Natural killer cell (primary cell): ENCODE data around the gene MCUR1. TPM values are rescaled to one million over a fixed set of nuclear protein-coding genes. Genes with fewer than 3 reads are reported as not detected.
"Not testable (repeated sequence)": the region's sequence is repeated elsewhere in the genome, so short reads cannot be mapped to it uniquely, and the experiment has no call there.

Source experiments
- ATAC-seq, 3 donors: fragments of 150-1000 bp in 2 of 3; fragments of 200-7000 bp in 1 of 3; cut with Tn5 transposase; 1 replicate in 1 of 3; 2 replicates in 2 of 3; pipeline ENCODE4 v1.10.0; 2021; ENCODE audit warnings: mild to moderate bottlenecking in 2 of 3, moderate library complexity in 2 of 3
- DNase-seq, 2 donors: peaks; one replicate each; pipeline versions ENCODE4 v3.0.0 to v3.0.0-alpha.2; 2013 to 2021; ENCODE audit warnings: mixed read lengths in 1 of 2
- H3K27ac ChIP-seq: one replicate; pipeline ENCODE4 v1.5.1; 2013; ENCODE audit warnings: mild to moderate bottlenecking, low read length
- H3K27me3 ChIP-seq: one replicate; pipeline ENCODE4 v1.6.1; 2013; ENCODE audit warnings: low read length; ENCODE audit not compliant: control insufficient read depth, insufficient read depth
- H3K36me3 ChIP-seq: one replicate; pipeline ENCODE4 v1.6.1; 2013; ENCODE audit warnings: low read length; ENCODE audit not compliant: control insufficient read depth, insufficient read depth
- H3K4me1 ChIP-seq: one replicate; pipeline ENCODE4 v1.6.1; 2013; ENCODE audit warnings: low read length; ENCODE audit not compliant: control insufficient read depth, insufficient read depth
- H3K4me3 ChIP-seq: one replicate; pipeline ENCODE4 v1.5.1; 2013; ENCODE audit warnings: low read length
- H3K9me3 ChIP-seq: one replicate; pipeline ENCODE4 v1.6.1; 2013; ENCODE audit warnings: low read length; ENCODE audit not compliant: control insufficient read depth, insufficient read depth
- H3K27ac Mint-ChIP-seq, 2 donors: one replicate each; pipeline ENCODE4 v1.8.0; 2022; ENCODE audit warnings: mild to moderate bottlenecking in 2 of 2, mixed read lengths in 2 of 2, moderate library complexity in 1 of 2
- H3K27me3 Mint-ChIP-seq, 2 donors: one replicate each; pipeline ENCODE4 v1.8.0; 2022; ENCODE audit warnings: low read depth in 2 of 2, mixed read lengths in 2 of 2
- H3K36me3 Mint-ChIP-seq: one replicate; pipeline ENCODE4 v1.8.0; 2022; ENCODE audit warnings: mixed read lengths
- H3K4me1 Mint-ChIP-seq, 2 donors: one replicate each; pipeline ENCODE4 v1.8.0; 2022; ENCODE audit warnings: mixed read lengths in 2 of 2
- H3K4me3 Mint-ChIP-seq: one replicate; pipeline ENCODE4 v1.8.0; 2022; ENCODE audit warnings: mild to moderate bottlenecking, moderate library complexity, mixed read lengths
- H3K9me3 Mint-ChIP-seq, 2 donors: one replicate each; pipeline ENCODE4 v1.8.0; 2022; ENCODE audit warnings: mixed read lengths in 2 of 2
- CTCF ChIP-seq: fragments of 200-600 bp; IDR thresholded peaks from one replicate; pipeline ENCODE4 v1.8.0; 2022; ENCODE audit warnings: antibody characterized with exemption
- WGBS: methylation state at CpG from one replicate; pipeline ENCODE4 v1.1.7; 2013; ENCODE audit warnings: missing lambda C conversion rate; ENCODE audit not compliant: insufficient coverage; 5-methylcytosine and 5-hydroxymethylcytosine counted together
- intact Hi-C: fragments of 100-400 bp; cut with micrococcal nuclease; formaldehyde crosslinking; loops from one replicate; pipeline ENCODE4 v1.14.2; 2022
- total RNA-seq, 4 donors: library from RNA; stranded (reverse); fragments of 120-200 nt in 1 of 4; gene quantifications; one replicate each; pipeline versions ENCODE4 v1.2.3 to v1.2.4, GENCODE V29; 2013 to 2022

MCUR1 gene
- total RNA-seq, 3 donors from 2014 or later (not counting 1 experiment from before 2014, with no cell fraction given) = 6.0 to 9.6 (median 7.9) TPM

- Mint-ChIP-seq H3K4me1 (no peaks in the 10 kb centered on the region), H3K36me3 (no peaks in the 10 kb centered on the region), H3K9me3 (no peaks in the 10 kb centered on the region), H3K27me3 (peaks cover 17 to 18% of the 10 kb centered on the region in 2 donors), H3K27ac (no peak overlapping the region), H3K4me3 (no peak overlapping the region)
- WGBS = 78% methylated on average over 6 of the region's 7 CpGs
- Histone ChIP-seq H3K4me3 (no peak overlapping the region), H3K27me3 (no peaks in the 10 kb centered on the region), H3K27ac (no peak overlapping the region), H3K36me3 (no peaks in the 10 kb centered on the region), H3K9me3 (no peaks in the 10 kb centered on the region), H3K4me1 (no peaks in the 10 kb centered on the region)
- ATAC-seq (no peak), DNase-seq (no peak)
- TF ChIP-seq CTCF = no peak
- intact Hi-C loops = no loop called here
Measured at GRCh38 chr6:13831615-13832014, 17.3 kb upstream of the MCUR1 start.

- no peak overlapping the region for H3K4me3 Mint-ChIP-seq
- no peaks in the 10 kb centered on the region for H3K36me3 Mint-ChIP-seq
- H3K27ac Mint-ChIP-seq = no peak overlapping the region
- H3K4me1 ChIP-seq = no peaks in the 10 kb centered on the region
- WGBS = 87% methylated on average over 3 of the region's 4 CpGs
- H3K9me3 ChIP-seq = no peaks in the 10 kb centered on the region
- no peaks in the 10 kb centered on the region for H3K27me3 ChIP-seq
- no peak for TF ChIP-seq CTCF
- no peaks in the 10 kb centered on the region for H3K4me1 Mint-ChIP-seq
- H3K36me3 ChIP-seq = no peaks in the 10 kb centered on the region
- DNase-seq (no peak), ATAC-seq (no peak)
- no peak overlapping the region for H3K27ac ChIP-seq
- no peak overlapping the region for H3K4me3 ChIP-seq
- no peaks in the 10 kb centered on the region for H3K9me3 Mint-ChIP-seq
- H3K27me3 Mint-ChIP-seq = peaks cover 17 to 18% of the 10 kb centered on the region in 2 donors
- intact Hi-C loops = no loop called here
Measured at GRCh38 chr6:13830803-13831202, 16.4 kb upstream of the MCUR1 start.

- H3K9me3 Mint-ChIP-seq, H3K4me1 Mint-ChIP-seq, H3K4me3 Mint-ChIP-seq, intact Hi-C loops, ATAC-seq, H3K27ac Mint-ChIP-seq, H3K4me3 ChIP-seq, DNase-seq, H3K9me3 ChIP-seq, H3K27ac ChIP-seq, H3K36me3 ChIP-seq, H3K27me3 ChIP-seq, H3K36me3 Mint-ChIP-seq, H3K4me1 ChIP-seq: not testable (repeated sequence)
- peaks cover 12 to 22% of the 10 kb centered on the region in 2 donors for H3K27me3 Mint-ChIP-seq
- 86% methylated on average over 4 of the region's 5 CpGs for WGBS
Measured at GRCh38 chr6:13829419-13829818, 15.1 kb upstream of the MCUR1 start.

- H3K4me1 Mint-ChIP-seq, H3K27me3 ChIP-seq, H3K36me3 ChIP-seq, H3K27ac Mint-ChIP-seq, ATAC-seq, H3K4me1 ChIP-seq, H3K9me3 Mint-ChIP-seq, H3K36me3 Mint-ChIP-seq, intact Hi-C loops, H3K4me3 ChIP-seq, H3K27ac ChIP-seq, H3K9me3 ChIP-seq, H3K4me3 Mint-ChIP-seq, DNase-seq: not testable (repeated sequence)
- H3K27me3 Mint-ChIP-seq = peaks cover 11 to 27% of the 10 kb centered on the region in 2 donors
- 93% methylated on average over 10 of the region's 11 CpGs for WGBS
Measured at GRCh38 chr6:13828656-13829301, 14.4 kb upstream of the MCUR1 start.
